Activated T-helper 1 cell treated with anti-CD3 and anti-CD28 coated beads, Interleukin-2, amount 50 U/mL, for 16 hours (primary cell): Measurements from ENCODE around the gene GNPDA1.

ENCODE experiments used
- DNase-seq, 2 donors: peaks; one replicate each; pipeline ENCODE4 v3.0.0-alpha.2; 2020; ENCODE audit warnings: low read depth in 1 of 2, low spot score in 1 of 2

Gene GNPDA1

GRCh38 chr5:141995656-141996055 is 17.2 kb downstream of the GNPDA1 start:
- no peak for DNase-seq

DNA sequence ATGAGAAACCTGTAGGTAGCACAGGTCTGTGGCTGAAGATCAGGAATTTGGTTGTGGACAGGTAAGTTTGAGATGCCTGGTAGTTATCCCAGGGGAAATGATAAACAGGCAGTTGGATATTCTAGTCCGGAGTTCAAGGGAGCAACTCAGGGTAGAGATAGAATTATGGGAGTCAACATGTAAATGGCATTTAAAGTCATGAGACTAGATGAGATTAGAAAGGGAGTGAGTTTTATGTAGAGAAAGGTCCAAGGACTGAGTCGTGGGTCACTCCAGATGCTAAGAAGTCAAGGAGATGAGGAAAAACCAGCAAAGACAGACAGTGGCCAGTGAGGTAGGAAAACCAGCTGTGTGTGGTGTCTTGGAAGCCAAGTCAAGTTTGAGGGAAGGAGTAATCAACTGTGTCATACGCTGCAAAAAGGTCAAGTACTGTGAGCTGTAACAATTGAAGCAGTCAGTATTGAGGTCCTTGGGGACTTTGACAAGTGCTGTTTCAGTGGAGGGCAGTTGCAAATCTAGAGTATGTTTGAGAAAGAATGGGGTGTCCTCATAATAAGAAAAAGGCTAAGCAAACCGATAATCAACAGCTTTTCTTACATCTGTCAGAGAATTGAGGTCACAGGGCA is 18.2 kb downstream of the GNPDA1 start:
- no peak for DNase-seq

- DNase-seq = peak; percentile 56 to 66
Measured at GRCh38 chr5:141992349-141992963, 20.4 kb downstream of the GNPDA1 start.

GRCh38 chr5:141989720-141990119 is 23.1 kb downstream of the GNPDA1 start:
- no peak for DNase-seq

DNA sequence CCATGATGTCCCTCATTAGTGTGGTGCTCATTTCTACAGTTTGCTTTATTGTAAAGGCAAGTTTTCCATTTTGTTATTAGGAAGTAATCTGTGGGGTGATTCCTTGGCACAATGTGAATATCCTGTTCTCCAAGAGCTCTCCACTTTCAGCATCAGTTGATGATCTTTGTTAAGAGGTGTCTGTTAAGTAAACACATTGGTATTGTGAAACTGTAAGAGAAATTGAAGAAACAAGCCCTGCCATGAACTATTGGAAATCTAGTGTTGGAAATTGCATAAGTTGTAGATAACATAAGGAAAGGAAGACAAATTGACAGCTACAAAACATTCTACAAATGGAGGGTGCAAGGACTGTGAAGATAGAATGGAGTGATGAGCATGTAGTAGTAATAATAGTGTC is 26.8 kb downstream of the GNPDA1 start:
- no peak for DNase-seq

GRCh38 chr5:141982626-141983025 is 30.2 kb downstream of the GNPDA1 start:
- no peak for DNase-seq

- DNase-seq = no peak
Measured at GRCh38 chr5:141978389-141978788, 34.4 kb downstream of the GNPDA1 start.

GRCh38 chr5:141976176-141976575 is 36.7 kb downstream of the GNPDA1 start:
- no peak for DNase-seq

GRCh38 chr5:141973871-141974595 is 38.8 kb downstream of the GNPDA1 start:
- DNase-seq = no peak

- DNase-seq = no peak
Measured at GRCh38 chr5:141969783-141970771, 42.8 kb downstream of the GNPDA1 start.

- peak; percentile 83 to 92 for DNase-seq
Measured at GRCh38 chr5:141968914-141969608, 43.8 kb downstream of the GNPDA1 start, which contains the start of gene RNF14. RNF14 (plus strand) TSS chr5:141969105; CDS start chr5:141973589, 4,484 bp downstream.

DNA sequence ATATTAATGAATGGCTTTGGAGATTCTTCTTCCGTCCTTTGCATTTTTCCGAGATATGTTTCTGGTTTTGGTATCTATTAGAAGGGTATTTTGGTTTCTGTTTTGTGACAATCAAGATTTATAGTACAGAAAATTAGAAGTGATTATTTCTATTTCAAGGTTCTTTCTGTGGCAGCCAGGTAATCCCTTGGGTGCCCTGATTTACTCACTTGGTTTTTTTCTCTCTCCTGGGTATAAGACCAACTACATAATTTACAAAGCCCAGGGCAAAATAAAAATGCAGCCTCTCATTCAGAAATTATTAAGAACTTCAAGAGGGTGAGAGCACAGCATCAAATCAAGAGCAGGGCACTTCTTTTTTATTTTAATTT is 45.9 kb downstream of the GNPDA1 start:
- DNase-seq = no peak

- no peak for DNase-seq
Measured at GRCh38 chr5:141966275-141966962, 46.4 kb downstream of the GNPDA1 start.

DNA sequence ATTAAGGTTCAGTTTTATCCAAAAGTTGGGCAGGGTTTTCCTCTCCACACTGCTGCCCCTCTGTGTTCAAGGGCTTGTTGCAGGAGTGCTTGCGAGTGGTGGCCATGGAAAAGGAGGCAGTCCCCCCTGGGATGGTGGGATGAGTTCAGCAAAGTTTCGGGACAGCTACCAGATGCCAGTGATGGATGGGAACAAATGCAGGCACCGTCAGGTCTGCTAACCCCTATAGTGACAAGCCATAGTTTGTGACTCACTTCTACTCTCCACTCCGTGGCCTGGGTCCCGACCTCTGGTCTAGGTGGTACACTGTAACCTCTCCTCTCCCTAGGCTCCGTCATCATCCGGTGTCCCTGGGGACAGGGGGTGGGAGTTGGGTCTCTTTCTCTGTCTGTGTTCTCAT is 47.8 kb downstream of the GNPDA1 start:
- no peak for DNase-seq

GRCh38 chr5:141963701-141964100 is 49.1 kb downstream of the GNPDA1 start:
- no peak for DNase-seq

DNA sequence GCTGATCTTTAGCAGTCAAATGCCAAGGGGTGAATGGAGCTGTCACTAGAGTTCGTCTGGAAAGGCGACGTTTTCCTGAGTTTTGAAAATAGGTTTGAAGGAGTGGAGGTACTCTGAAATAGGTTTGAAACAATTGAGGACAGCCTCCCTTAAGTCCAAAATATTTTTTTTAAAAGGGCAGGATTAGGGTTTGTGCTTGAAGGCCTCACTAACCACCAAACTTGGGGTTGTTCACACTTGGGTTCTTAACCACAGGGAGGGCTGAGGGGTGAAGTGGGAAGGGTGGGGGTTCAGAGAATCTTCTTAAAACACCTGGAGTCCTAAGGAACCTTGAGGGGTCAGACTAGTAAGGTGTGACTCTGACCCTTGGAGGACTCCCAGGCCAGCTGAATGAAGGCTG is 51.4 kb downstream of the GNPDA1 start:
- DNase-seq = no peak

GRCh38 chr5:141960449-141961323 is 52.1 kb downstream of the GNPDA1 start:
- DNase-seq = peak; percentile 76 to 87

- no peak for DNase-seq
Measured at GRCh38 chr5:141960018-141960417, 52.8 kb downstream of the GNPDA1 start.

DNA sequence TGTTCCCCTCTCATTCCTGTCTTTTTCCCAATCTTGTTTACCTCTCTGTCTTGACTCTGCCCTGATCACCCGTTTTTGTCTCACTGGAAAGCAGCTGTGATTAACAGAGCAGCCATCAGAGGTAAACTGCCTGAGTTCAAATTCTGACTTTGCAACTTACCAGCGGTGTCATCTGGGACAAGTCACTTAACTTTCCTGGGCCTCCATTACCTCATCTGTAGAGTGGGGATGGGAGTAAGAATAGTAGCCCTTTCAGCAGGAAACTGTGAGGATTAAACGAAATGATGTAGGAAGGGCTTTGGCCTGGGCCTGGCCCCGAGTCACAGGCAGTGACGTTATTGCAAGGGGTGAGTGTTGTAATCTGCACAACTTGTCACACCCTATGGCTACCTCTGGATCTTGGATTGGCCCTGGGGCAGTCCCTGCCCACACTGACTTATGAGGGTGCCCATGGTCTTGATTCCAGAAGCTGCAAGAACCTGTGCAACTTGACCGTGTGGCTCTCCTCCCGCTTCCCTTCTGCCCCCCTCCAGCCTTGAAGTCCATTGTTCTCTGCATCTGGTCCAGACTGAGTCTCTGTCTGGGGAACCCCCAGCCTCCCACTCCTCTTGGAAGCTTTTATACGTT is 54.2 kb downstream of the GNPDA1 start:
- no peak for DNase-seq
